ENCODE results near the gene SLC28A3.

Gene SLC28A3

GRCh38 chr9:84264307-84265029 is 76.1 kb downstream of the SLC28A3 start:
- Histone ChIP-seq H3K4me3 (ENCODE audit: severe bottlenecking) (no peak overlapping the region), H3K27ac (ENCODE audit: poor library complexity, severe bottlenecking) (no peak overlapping the region), H3K9me3 (ENCODE audit: severe bottlenecking) (no peaks in the 10 kb centered on the region), H3K36me3 (ENCODE audit: low read depth) (no peaks in the 10 kb centered on the region), H3K27me3 (ENCODE audit: insufficient read depth, poor library complexity, severe bottlenecking) (no peaks in the 10 kb centered on the region), H3K4me1 (ENCODE audit: insufficient read depth, poor library complexity, severe bottlenecking) (no peaks in the 10 kb centered on the region)
- no peak for TF ChIP-seq CTCF (IDR thresholded peaks at IDR 0.05; ENCODE audit: poor library complexity, severe bottlenecking)
- DNase-seq (ENCODE audit: low spot score) (no peak), ATAC-seq (ENCODE audit: low read depth) (no peak)

- DNase-seq (ENCODE audit: low spot score) (peak; percentile 66), ATAC-seq (ENCODE audit: low read depth) (peak; percentile 88)
Measured at GRCh38 chr9:84261070-84261746, 79.3 kb downstream of the SLC28A3 start.

GRCh38 chr9:84258371-84258770 is 82.2 kb downstream of the SLC28A3 start:
- no peak for DNase-seq (ENCODE audit: low spot score)
- no peak overlapping the region for H3K27ac ChIP-seq (ENCODE audit: poor library complexity, severe bottlenecking)
- no peaks in the 10 kb centered on the region for H3K36me3 ChIP-seq (ENCODE audit: low read depth)
- ATAC-seq (ENCODE audit: low read depth), result no peak
- H3K4me3 ChIP-seq (ENCODE audit: severe bottlenecking), result no peak overlapping the region
- no peaks in the 10 kb centered on the region for H3K9me3 ChIP-seq (ENCODE audit: severe bottlenecking)
- TF ChIP-seq CTCF (IDR thresholded peaks at IDR 0.05; ENCODE audit: poor library complexity, severe bottlenecking), result no peak
- H3K27me3 ChIP-seq (ENCODE audit: insufficient read depth, poor library complexity, severe bottlenecking), result no peaks in the 10 kb centered on the region
- H3K4me1 ChIP-seq (ENCODE audit: insufficient read depth, poor library complexity, severe bottlenecking), result no peaks in the 10 kb centered on the region

More at GRCh38 chr9:84261070-84261746, 79.3 kb downstream of the SLC28A3 start:
- TF ChIP-seq CTCF (IDR thresholded peaks at IDR 0.05; ENCODE audit: poor library complexity, severe bottlenecking), result peak; percentile 95
- H3K27me3 ChIP-seq (ENCODE audit: insufficient read depth, poor library complexity, severe bottlenecking), result no peaks in the 10 kb centered on the region
- no peak overlapping the region for H3K4me3 ChIP-seq (ENCODE audit: severe bottlenecking)
- H3K9me3 ChIP-seq (ENCODE audit: severe bottlenecking), result no peaks in the 10 kb centered on the region
- H3K27ac ChIP-seq (ENCODE audit: poor library complexity, severe bottlenecking), result peak overlapping the region; percentile 29
- no peaks in the 10 kb centered on the region for H3K36me3 ChIP-seq (ENCODE audit: low read depth)
- H3K4me1 ChIP-seq (ENCODE audit: insufficient read depth, poor library complexity, severe bottlenecking), result no peaks in the 10 kb centered on the region

GRCh38 chr9:84255696-84256095 is 84.9 kb downstream of the SLC28A3 start:
- Histone ChIP-seq H3K4me3 (ENCODE audit: severe bottlenecking) (no peak overlapping the region), H3K27ac (ENCODE audit: poor library complexity, severe bottlenecking) (no peak overlapping the region), H3K4me1 (ENCODE audit: insufficient read depth, poor library complexity, severe bottlenecking) (no peaks in the 10 kb centered on the region), H3K36me3 (ENCODE audit: low read depth) (no peaks in the 10 kb centered on the region), H3K27me3 (ENCODE audit: insufficient read depth, poor library complexity, severe bottlenecking) (no peaks in the 10 kb centered on the region), H3K9me3 (ENCODE audit: severe bottlenecking) (no peaks in the 10 kb centered on the region)
- no peak for ATAC-seq (ENCODE audit: low read depth)
- no peak for DNase-seq (ENCODE audit: low spot score)
- TF ChIP-seq CTCF (IDR thresholded peaks at IDR 0.05; ENCODE audit: poor library complexity, severe bottlenecking), result no peak

GRCh38 chr9:84254972-84255371 is 85.6 kb downstream of the SLC28A3 start:
- Histone ChIP-seq H3K4me1 (ENCODE audit: insufficient read depth, poor library complexity, severe bottlenecking) (no peaks in the 10 kb centered on the region), H3K9me3 (ENCODE audit: severe bottlenecking) (no peaks in the 10 kb centered on the region), H3K36me3 (ENCODE audit: low read depth) (no peaks in the 10 kb centered on the region), H3K27ac (ENCODE audit: poor library complexity, severe bottlenecking) (no peak overlapping the region), H3K4me3 (ENCODE audit: severe bottlenecking) (no peak overlapping the region), H3K27me3 (ENCODE audit: insufficient read depth, poor library complexity, severe bottlenecking) (no peaks in the 10 kb centered on the region)
- ATAC-seq (ENCODE audit: low read depth) (peak; percentile 41; the same call in 1 of the 3 replicates), DNase-seq (ENCODE audit: low spot score) (no peak)
- TF ChIP-seq CTCF (IDR thresholded peaks at IDR 0.05; ENCODE audit: poor library complexity, severe bottlenecking), result no peak

Data from RWPE2 (cell line).